ENCODE measurements around the gene HOXB7.

Gene HOXB7

GRCh38 chr17:48584223-48584741, 26.5 kb downstream of the HOXB7 start:
- peak overlapping the region; percentile 89 for H3K4me3 ChIP-seq (ENCODE audit: low read depth, low read length)
- TF ChIP-seq CTCF (IDR thresholded peaks at IDR 0.05; ENCODE audit: low read depth, low read length): no peak

GRCh38 chr17:48583708-48584222, 27.1 kb downstream of the HOXB7 start:
- no peak for TF ChIP-seq CTCF (IDR thresholded peaks at IDR 0.05; ENCODE audit: low read depth, low read length)
- H3K4me3 ChIP-seq (ENCODE audit: low read depth, low read length): peak overlapping the region; percentile 89

GRCh38 chr17:48582750-48583069, 28.1 kb downstream of the HOXB7 start:
- TF ChIP-seq CTCF (IDR thresholded peaks at IDR 0.05; ENCODE audit: low read depth, low read length): no peak
- H3K4me3 ChIP-seq (ENCODE audit: low read depth, low read length): peak overlapping the region; percentile 79

GRCh38 chr17:48579760-48580554, 30.9 kb downstream of the HOXB7 start:
- TF ChIP-seq CTCF (IDR thresholded peaks at IDR 0.05; ENCODE audit: low read depth, low read length): no peak
- H3K4me3 ChIP-seq (ENCODE audit: low read depth, low read length): peak overlapping the region; percentile 79

- no peak for TF ChIP-seq CTCF (IDR thresholded peaks at IDR 0.05; ENCODE audit: low read depth, low read length)
- peak overlapping the region; percentile 79 for H3K4me3 ChIP-seq (ENCODE audit: low read depth, low read length)
Measured at GRCh38 chr17:48579471-48579759, 31.4 kb downstream of the HOXB7 start.

GRCh38 chr17:48578616-48579470, 32.0 kb downstream of the HOXB7 start:
- H3K4me3 ChIP-seq (ENCODE audit: low read depth, low read length): peak overlapping the region; percentile 79
- no peak for TF ChIP-seq CTCF (IDR thresholded peaks at IDR 0.05; ENCODE audit: low read depth, low read length)
